GM20431 (cell line): ENCODE measurements around the gene B4GAT1.
"Not testable (repeated sequence)": the region's sequence is repeated elsewhere in the genome, so short reads cannot be mapped to it uniquely, and the experiment has no call there.

ENCODE experiments used
- in situ Hi-C: fragments of 300-500 bp; cut with MseI, MboI; formaldehyde crosslinking; loops from one replicate; pipeline ENCODE4 v1.15.0; 2020; ENCODE audit warnings: low sequenced_read_pairs; ENCODE audit not compliant: unreplicated experiment

The B4GAT1 gene

DNA sequence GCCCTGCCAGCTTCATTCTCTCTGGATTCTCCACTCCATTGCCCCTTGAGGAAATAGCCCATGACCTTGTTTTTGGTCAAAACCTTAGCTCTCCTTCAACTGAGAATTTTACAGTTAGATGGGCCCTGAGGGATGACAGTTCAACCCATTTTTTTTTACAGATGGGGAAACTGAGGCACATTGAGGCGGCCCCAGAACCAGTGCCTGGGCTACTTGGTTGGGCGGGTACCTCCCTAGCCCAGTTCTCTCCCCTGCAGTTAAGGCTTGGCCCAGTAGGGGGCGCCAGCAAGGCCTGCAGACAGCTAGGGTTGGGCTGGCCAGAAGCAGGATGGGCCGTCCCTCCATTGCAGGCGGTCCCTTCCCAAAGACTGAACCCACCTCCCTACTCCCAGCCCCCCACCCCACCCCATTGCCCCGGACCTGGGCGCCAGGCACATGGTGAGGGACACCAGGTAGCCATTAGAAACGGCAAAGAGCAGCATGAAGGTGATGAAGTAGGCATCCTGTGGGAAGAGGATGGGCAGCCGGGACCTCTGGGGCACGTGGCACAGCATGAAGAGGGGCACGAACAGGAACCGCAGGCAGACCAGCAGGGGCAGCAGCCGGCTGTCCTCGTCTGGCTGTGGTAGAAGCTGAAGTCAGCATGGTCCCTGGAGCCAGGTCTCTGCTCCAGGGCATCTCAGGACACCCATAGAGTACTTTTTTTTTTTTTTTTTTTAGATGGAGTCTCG, 16.5 kb upstream of the B4GAT1 start:
- in situ Hi-C loops: no loop called here

GRCh38 chr11:66363187-66363601, 15.8 kb upstream of the B4GAT1 start:
- in situ Hi-C loops: no loop called here

DNA sequence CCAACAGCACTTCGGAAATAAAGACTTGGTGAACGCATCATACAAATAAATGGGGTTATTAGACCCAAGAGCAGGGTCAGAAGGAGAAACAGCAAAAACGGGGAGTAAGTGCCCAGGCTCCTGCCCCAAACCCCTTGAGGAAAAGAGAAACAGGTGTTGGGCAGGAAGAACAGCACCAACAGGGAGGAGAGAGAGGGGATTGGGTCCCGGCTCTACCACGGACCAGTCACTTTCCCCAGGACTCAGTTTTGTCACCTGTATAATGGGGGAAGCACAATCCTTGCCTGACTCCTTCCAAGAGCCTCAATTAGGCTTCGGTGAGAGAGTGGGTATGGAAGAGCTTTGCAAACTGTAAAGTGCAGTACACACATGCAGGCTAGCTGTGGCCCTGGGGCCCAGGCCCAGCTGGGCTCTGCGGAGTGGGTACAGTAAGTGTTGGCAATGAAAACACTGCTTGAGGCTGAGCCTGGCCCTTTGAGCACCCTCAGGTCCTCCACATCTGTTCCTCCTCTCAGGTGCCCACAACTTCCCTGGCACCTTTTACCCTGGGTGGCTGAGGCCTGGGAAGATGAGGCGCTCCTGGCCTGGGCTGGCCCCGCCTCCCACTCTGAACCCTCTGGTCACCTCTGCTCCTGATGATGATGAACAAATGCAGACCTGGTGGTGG, 15.2 kb upstream of the B4GAT1 start:
- in situ Hi-C loops: no loop called here

GRCh38 chr11:66361502-66361941, 14.1 kb upstream of the B4GAT1 start:
- in situ Hi-C loops: no loop called here

- in situ Hi-C loops: no loop called here
These were observed 13.1 kb upstream of the B4GAT1 start for GRCh38 chr11:66360406-66361073.

GRCh38 chr11:66359662-66360087, 12.2 kb upstream of the B4GAT1 start:
- in situ Hi-C loops: no loop called here

DNA sequence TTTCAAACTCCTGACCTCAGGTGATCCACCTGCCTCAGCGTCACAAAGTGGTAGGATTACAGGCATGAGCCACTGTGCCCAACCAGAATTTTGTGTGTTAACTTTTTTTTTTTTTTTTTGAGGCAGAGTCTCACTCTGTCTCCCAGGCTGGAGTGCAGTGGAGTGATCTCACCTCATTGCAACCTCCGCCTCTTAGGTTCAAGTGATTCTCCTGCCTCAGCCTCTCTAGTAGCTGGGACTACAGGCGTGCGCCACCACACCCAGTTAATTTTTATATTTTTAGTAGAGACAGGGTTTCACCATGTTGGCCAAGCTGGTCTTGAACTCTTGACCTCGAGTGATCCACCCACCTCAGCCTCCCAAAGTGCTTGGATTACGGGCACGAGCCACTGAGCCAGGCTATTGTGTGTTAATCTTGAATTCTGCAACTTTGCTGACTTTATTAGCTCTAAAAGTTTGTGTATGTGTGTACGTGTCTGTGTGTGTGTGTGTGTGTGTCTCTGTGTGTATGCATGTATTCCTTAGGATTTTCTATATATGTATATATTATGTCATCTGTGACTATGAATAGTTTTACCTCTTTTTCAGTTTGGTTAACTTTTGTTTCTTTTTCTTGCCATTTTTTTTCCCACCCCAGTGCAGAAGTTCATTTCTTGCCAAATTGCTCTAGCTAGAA, 3.3 kb upstream of the B4GAT1 start:
- in situ Hi-C loops: not testable (repeated sequence)

DNA sequence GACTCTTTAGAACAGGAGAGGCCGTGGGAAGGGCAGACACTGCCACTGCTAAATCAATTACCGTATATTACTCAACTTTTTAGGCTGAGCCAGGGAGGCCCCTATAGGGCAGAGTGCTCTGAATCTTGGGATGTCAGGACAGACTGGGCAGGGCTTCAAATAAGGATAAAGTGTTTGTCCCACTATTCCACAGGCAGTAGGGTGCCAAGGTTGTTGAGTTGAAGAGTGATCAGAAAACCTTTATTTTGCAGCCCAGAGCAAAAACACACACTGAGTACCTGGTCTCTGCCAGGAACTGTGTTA, 1.6 kb upstream of the B4GAT1 start:
- in situ Hi-C loops: no loop called here

GRCh38 chr11:66346476-66347424, 679 bp downstream of the B4GAT1 start:
- in situ Hi-C loops: no loop called here

- in situ Hi-C loops: no loop called here
These were observed 2.1 kb downstream of the B4GAT1 start for GRCh38 chr11:66345316-66345649.

DNA sequence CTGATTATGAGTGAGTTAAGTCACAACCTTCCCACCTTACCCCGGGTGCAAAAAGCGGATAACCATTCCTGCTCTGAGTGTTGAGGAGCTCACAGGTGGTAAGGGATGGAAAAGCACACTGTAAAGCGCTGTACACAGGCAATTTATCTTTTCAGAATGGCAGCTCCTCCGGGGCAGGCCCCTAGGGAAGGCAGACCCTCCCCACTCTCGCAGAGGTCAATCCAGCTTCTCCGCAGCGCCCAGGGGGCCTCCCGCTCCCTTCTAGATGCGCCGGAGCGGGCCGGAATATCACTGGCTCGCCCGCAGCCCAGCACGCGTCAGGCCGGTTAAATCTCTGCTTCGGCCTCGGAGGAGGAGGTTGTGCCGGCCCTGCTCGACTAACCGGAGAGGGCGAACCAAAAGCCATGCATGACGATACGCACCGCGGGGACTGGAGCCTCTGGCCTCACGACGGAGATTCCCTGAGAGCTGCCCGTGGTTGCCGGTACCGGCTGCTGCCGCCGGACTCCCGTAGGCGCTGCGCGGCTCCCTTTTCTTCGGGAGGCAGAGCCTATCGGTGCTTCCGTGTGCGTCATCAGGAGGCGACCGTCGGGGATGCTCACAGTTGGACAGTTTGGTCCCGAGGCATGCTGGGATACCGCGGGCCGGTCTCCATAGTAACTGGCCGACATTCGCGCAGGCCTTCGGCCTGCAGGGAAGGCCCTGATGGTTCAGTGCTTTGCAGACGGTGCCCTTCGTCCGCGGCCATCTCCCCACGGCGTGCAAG, 2.7 kb downstream of the B4GAT1 start, which contains the start of gene BRMS1:
TSS of gene BRMS1 (minus strand) at position 555 of the 766 bp plus-strand sequence. CDS start 2,870 bp downstream, outside the sequence.
- in situ Hi-C loops: no loop called here

DNA sequence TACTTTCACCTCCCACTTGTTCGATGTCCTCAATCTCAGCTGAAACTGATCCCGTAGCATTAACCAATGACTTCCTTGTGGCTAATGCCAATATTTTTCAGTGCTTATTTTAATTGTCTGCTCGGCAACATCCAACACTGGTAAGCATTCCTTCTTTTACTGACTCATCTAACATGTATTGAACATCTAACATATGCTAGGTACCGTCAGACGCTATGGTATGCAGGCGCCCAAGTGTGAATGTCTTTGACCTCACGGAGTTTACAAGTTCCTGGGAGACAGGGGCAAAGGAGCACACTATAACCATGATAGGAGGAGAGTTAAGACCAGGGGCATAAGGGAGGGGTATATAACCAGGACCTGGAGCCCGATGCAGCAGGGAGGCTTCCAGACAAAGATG, 4.3 kb downstream of the B4GAT1 start:
- in situ Hi-C loops: no loop called here

GRCh38 chr11:66341502-66342126, 5.8 kb downstream of the B4GAT1 start:
- in situ Hi-C loops: no loop called here

- in situ Hi-C loops: no loop called here
These were observed 6.6 kb downstream of the B4GAT1 start for GRCh38 chr11:66340596-66341501.

DNA sequence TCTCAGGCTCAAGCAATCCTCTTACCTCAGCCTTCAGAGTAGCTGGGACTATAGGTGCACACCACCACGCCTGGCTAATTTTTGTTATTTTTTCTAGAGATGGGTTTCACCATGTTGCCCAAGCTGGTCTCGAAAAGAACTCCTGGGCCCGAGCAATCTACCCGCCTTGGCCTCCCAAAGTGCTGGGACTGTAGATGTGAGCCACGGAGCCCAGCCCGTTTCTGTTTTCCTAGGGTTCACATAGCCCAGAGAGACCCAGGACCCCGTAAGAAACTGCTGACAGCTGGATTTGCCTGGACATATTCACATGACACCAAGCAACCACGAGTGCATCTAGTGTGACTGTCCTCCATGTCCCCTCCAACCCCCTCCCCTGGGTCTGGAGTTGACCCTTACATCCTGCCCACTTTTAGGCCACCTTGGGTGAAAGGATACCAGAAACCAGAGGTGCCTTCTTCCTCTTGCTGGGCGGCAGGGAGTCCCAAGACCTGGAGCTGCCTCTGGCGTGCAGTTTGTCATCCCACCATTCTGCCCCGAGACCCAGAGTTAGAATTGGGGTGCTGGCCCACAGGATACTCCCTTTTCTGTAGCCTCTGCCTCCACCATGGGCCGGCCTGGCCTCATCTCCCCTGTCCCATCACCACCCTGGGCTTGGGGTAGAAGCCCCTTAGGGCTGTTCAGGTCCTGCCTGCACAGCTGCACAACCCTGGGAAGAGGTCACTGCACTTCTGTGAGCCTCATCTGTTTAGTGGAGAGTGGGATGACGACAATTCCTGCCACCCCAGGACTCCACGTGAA, 7.5 kb downstream of the B4GAT1 start:
- in situ Hi-C loops: no loop called here

DNA sequence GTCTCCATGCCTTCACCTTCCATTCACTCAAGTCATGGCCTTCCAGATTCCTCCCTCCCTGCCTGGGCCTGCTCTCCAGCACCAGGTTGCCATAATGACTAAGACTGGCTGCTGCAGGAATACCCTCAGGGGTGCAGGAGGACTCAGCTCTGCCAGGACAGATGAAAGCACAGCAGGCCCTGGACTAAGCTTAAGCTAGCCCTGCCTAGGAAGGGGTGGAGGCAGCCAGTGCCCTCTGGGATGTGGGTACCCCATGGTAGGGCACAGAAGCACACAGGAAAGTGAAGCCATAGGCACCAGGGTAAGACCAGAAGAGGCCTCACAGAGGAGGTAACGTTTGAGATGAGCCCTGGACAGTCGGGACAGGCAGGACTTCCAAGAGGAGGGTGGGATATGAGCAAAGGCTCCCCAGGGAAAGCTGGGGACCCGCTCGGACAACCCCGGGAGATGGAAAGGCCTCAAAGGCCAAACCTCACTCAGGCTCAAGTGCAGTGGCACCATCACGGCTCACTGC, 8.2 kb downstream of the B4GAT1 start:
- in situ Hi-C loops: no loop called here
